Natural killer cell (primary cell): ENCODE data around the gene TSPAN18. TPM values are rescaled to one million over a fixed set of nuclear protein-coding genes. Genes with fewer than 3 reads are reported as not detected.

Experiments used
- ATAC-seq, 3 donors: fragments of 150-1000 bp in 2 of 3; fragments of 200-7000 bp in 1 of 3; cut with Tn5 transposase; 1 replicate in 1 of 3; 2 replicates in 2 of 3; pipeline ENCODE4 v1.10.0; 2021; ENCODE audit warnings: mild to moderate bottlenecking in 2 of 3, moderate library complexity in 2 of 3
- DNase-seq, 2 donors: peaks; one replicate each; pipeline versions ENCODE4 v3.0.0 to v3.0.0-alpha.2; 2013 to 2021; ENCODE audit warnings: mixed read lengths in 1 of 2
- H3K27ac ChIP-seq: one replicate; pipeline ENCODE4 v1.5.1; 2013; ENCODE audit warnings: mild to moderate bottlenecking, low read length
- H3K27me3 ChIP-seq: one replicate; pipeline ENCODE4 v1.6.1; 2013; ENCODE audit warnings: low read length; ENCODE audit not compliant: control insufficient read depth, insufficient read depth
- H3K36me3 ChIP-seq: one replicate; pipeline ENCODE4 v1.6.1; 2013; ENCODE audit warnings: low read length; ENCODE audit not compliant: control insufficient read depth, insufficient read depth
- H3K4me1 ChIP-seq: one replicate; pipeline ENCODE4 v1.6.1; 2013; ENCODE audit warnings: low read length; ENCODE audit not compliant: control insufficient read depth, insufficient read depth
- H3K4me3 ChIP-seq: one replicate; pipeline ENCODE4 v1.5.1; 2013; ENCODE audit warnings: low read length
- H3K9me3 ChIP-seq: one replicate; pipeline ENCODE4 v1.6.1; 2013; ENCODE audit warnings: low read length; ENCODE audit not compliant: control insufficient read depth, insufficient read depth
- H3K27ac Mint-ChIP-seq, 2 donors: one replicate each; pipeline ENCODE4 v1.8.0; 2022; ENCODE audit warnings: mild to moderate bottlenecking in 2 of 2, mixed read lengths in 2 of 2, moderate library complexity in 1 of 2
- H3K27me3 Mint-ChIP-seq, 2 donors: one replicate each; pipeline ENCODE4 v1.8.0; 2022; ENCODE audit warnings: low read depth in 2 of 2, mixed read lengths in 2 of 2
- H3K36me3 Mint-ChIP-seq: one replicate; pipeline ENCODE4 v1.8.0; 2022; ENCODE audit warnings: mixed read lengths
- H3K4me1 Mint-ChIP-seq, 2 donors: one replicate each; pipeline ENCODE4 v1.8.0; 2022; ENCODE audit warnings: mixed read lengths in 2 of 2
- H3K4me3 Mint-ChIP-seq: one replicate; pipeline ENCODE4 v1.8.0; 2022; ENCODE audit warnings: mild to moderate bottlenecking, moderate library complexity, mixed read lengths
- H3K9me3 Mint-ChIP-seq, 2 donors: one replicate each; pipeline ENCODE4 v1.8.0; 2022; ENCODE audit warnings: mixed read lengths in 2 of 2
- CTCF ChIP-seq: fragments of 200-600 bp; IDR thresholded peaks from one replicate; pipeline ENCODE4 v1.8.0; 2022; ENCODE audit warnings: antibody characterized with exemption
- WGBS: methylation state at CpG from one replicate; pipeline ENCODE4 v1.1.7; 2013; ENCODE audit warnings: missing lambda C conversion rate; ENCODE audit not compliant: insufficient coverage; 5-methylcytosine and 5-hydroxymethylcytosine counted together
- intact Hi-C: fragments of 100-400 bp; cut with micrococcal nuclease; formaldehyde crosslinking; loops from one replicate; pipeline ENCODE4 v1.14.2; 2022
- total RNA-seq, 4 donors: library from RNA; stranded (reverse); fragments of 120-200 nt in 1 of 4; gene quantifications; one replicate each; pipeline versions ENCODE4 v1.2.3 to v1.2.4, GENCODE V29; 2013 to 2022

The TSPAN18 gene
- total RNA-seq, 3 donors from 2014 or later (not counting 1 experiment from before 2014, with no cell fraction given) = 1.9 to 2.4 (median 2.3) TPM

GRCh38 chr11:44766112-44766971, 39.6 kb downstream of the TSPAN18 start:
- ATAC-seq = no peak
- no peak overlapping the region for H3K4me3 ChIP-seq
- TF ChIP-seq CTCF = no peak
- H3K4me1 ChIP-seq = no peaks in the 10 kb centered on the region
- WGBS = 59% methylated on average over 7 of the region's 8 CpGs
- DNase-seq = no peak
- H3K9me3 ChIP-seq = no peaks in the 10 kb centered on the region
- H3K27me3 ChIP-seq = no peaks in the 10 kb centered on the region
- H3K27ac ChIP-seq = no peak overlapping the region
- Mint-ChIP-seq H3K27me3 (peaks cover 10 to 15% of the 10 kb centered on the region in 2 donors), H3K9me3 (no peaks in the 10 kb centered on the region), H3K27ac (no peak overlapping the region), H3K4me1 (no peaks in the 10 kb centered on the region), H3K4me3 (no peak overlapping the region), H3K36me3 (no peaks in the 10 kb centered on the region)
- H3K36me3 ChIP-seq = no peaks in the 10 kb centered on the region
- intact Hi-C loops = no loop called here

GRCh38 chr11:44766972-44767278, 40.2 kb downstream of the TSPAN18 start:
- Mint-ChIP-seq H3K27me3 (peaks cover 10 to 15% of the 10 kb centered on the region in 2 donors), H3K9me3 (no peaks in the 10 kb centered on the region), H3K4me3 (no peak overlapping the region), H3K36me3 (no peaks in the 10 kb centered on the region), H3K27ac (no peak overlapping the region), H3K4me1 (no peaks in the 10 kb centered on the region)
- TF ChIP-seq CTCF = no peak
- Histone ChIP-seq H3K27ac (no peak overlapping the region), H3K9me3 (no peaks in the 10 kb centered on the region), H3K4me3 (no peak overlapping the region), H3K4me1 (no peaks in the 10 kb centered on the region), H3K27me3 (no peaks in the 10 kb centered on the region), H3K36me3 (no peaks in the 10 kb centered on the region)
- ATAC-seq (no peak), DNase-seq (no peak)
- intact Hi-C loops = no loop called here

GRCh38 chr11:44767421-44767820, 40.7 kb downstream of the TSPAN18 start:
- Histone ChIP-seq H3K4me3 (no peak overlapping the region), H3K4me1 (no peaks in the 10 kb centered on the region), H3K9me3 (no peaks in the 10 kb centered on the region), H3K27ac (no peak overlapping the region), H3K27me3 (no peaks in the 10 kb centered on the region), H3K36me3 (no peaks in the 10 kb centered on the region)
- Mint-ChIP-seq H3K4me1 (no peaks in the 10 kb centered on the region), H3K36me3 (no peaks in the 10 kb centered on the region), H3K9me3 (no peaks in the 10 kb centered on the region), H3K4me3 (no peak overlapping the region), H3K27me3 (peaks cover 10 to 15% of the 10 kb centered on the region in 2 donors), H3K27ac (no peak overlapping the region)
- no peak for TF ChIP-seq CTCF
- intact Hi-C loops = no loop called here
- WGBS = no CpG with 5 or more reads among the region's 1 CpG
- DNase-seq = no peak
- ATAC-seq = no peak

GRCh38 chr11:44770401-44770800, 43.6 kb downstream of the TSPAN18 start:
- no peak overlapping the region for H3K4me3 ChIP-seq
- no peak overlapping the region for H3K27ac ChIP-seq
- ATAC-seq (no peak), DNase-seq (no peak)
- Mint-ChIP-seq H3K9me3 (no peaks in the 10 kb centered on the region), H3K36me3 (no peaks in the 10 kb centered on the region), H3K4me1 (no peaks in the 10 kb centered on the region), H3K27ac (no peak overlapping the region), H3K27me3 (peaks cover 20 to 28% of the 10 kb centered on the region in 2 donors), H3K4me3 (no peak overlapping the region)
- no peaks in the 10 kb centered on the region for H3K36me3 ChIP-seq
- H3K9me3 ChIP-seq = no peaks in the 10 kb centered on the region
- no peaks in the 10 kb centered on the region for H3K4me1 ChIP-seq
- no peaks in the 10 kb centered on the region for H3K27me3 ChIP-seq
- TF ChIP-seq CTCF = no peak
- intact Hi-C loops = no loop called here
- 96% methylated on average over 1 of the region's 1 CpG for WGBS
